Vagina (tissue), 2 donors: ENCODE results near the gene SEMA3A. TPM values are rescaled to one million over a fixed set of nuclear protein-coding genes. Genes with fewer than 3 reads are reported as not detected.

Source experiments
- DNase-seq, 2 donors: peaks; one replicate each; pipeline ENCODE4 v3.0.0-alpha.2; 2017; ENCODE audit errors: extremely low spot score in 2 of 2
- H3K27ac ChIP-seq: fragments of 200-600 bp; sonication (generic); one replicate; pipeline ENCODE4 v1.5.1; 2019
- H3K27me3 ChIP-seq: fragments of 200-600 bp; sonication (generic); one replicate; pipeline ENCODE4 v1.5.1; 2019
- H3K36me3 ChIP-seq, 2 donors: fragments of 200-600 bp; sonication (generic); one replicate each; pipeline ENCODE4 v1.5.1; 2017 to 2019
- H3K4me1 ChIP-seq: fragments of 200-600 bp; sonication (generic); one replicate; pipeline ENCODE4 v1.5.1; 2019
- H3K4me3 ChIP-seq, 2 donors: fragments of 200-600 bp; sonication (generic); 1 replicate in 1 of 2; 2 replicates in 1 of 2; pipeline ENCODE4 v1.5.1; 2016 to 2019
- H3K9me3 ChIP-seq: fragments of 200-600 bp; sonication (generic); one replicate; pipeline ENCODE4 v1.5.1; 2019
- CTCF ChIP-seq, 3 experiments: fragments of 450-650 bp in 2 of 3; fragments of 200-600 bp in 1 of 3; sonication (generic) in 1 of 3; IDR thresholded peaks; one replicate each; pipeline ENCODE4 v1.5.1; 2017 to 2019; ENCODE audit warnings: antibody characterized with exemption in 3 of 3, mild to moderate bottlenecking in 2 of 3, moderate library complexity in 2 of 3
- POLR2A ChIP-seq, 2 donors: fragments of 450-650 bp; IDR thresholded peaks; one replicate each; pipeline ENCODE4 v1.6.1; 2017; ENCODE audit warnings: antibody characterized with exemption in 2 of 2, mild to moderate bottlenecking in 2 of 2, moderate library complexity in 2 of 2
- POLR2AphosphoS5 ChIP-seq, 2 donors: sonication (generic); formaldehyde crosslinking; IDR thresholded peaks; one replicate each; pipeline ENCODE4 v1.9.0; 2017; ENCODE audit warnings: antibody characterized with exemption in 2 of 2, mild to moderate bottlenecking in 2 of 2, low read depth in 1 of 2; ENCODE audit not compliant: insufficient read depth in 1 of 2
- intact Hi-C: fragments of 100-400 bp; cut with DNase I; formaldehyde crosslinking; loops from one replicate; pipeline ENCODE4 v1.15.1; 2023
- total RNA-seq: library from RNA; depleted of rRNA; stranded (reverse); fragments of >200 nt; gene quantifications from one replicate; pipeline ENCODE4 v1.2.3, GENCODE V29; 2016

The SEMA3A gene
- total RNA-seq, 1 donor from 2014 or later, result 3.4 TPM

- H3K27me3 ChIP-seq, result no peaks in the 10 kb centered on the region
- no peak for DNase-seq
- no peaks in the 10 kb centered on the region for H3K9me3 ChIP-seq
- intact Hi-C loops, result no loop called here
- no peak overlapping the region for H3K4me3 ChIP-seq
- no peak overlapping the region for H3K27ac ChIP-seq
- no peak for TF ChIP-seq CTCF (IDR thresholded peaks at IDR 0.05)
- no peak for TF ChIP-seq POLR2AphosphoS5 (IDR thresholded peaks at IDR 0.05; ENCODE audit: insufficient read depth in 1 of 2, low read depth in 1 of 2)
- no peak for TF ChIP-seq POLR2A (IDR thresholded peaks at IDR 0.05)
- H3K4me1 ChIP-seq, result no peaks in the 10 kb centered on the region
- H3K36me3 ChIP-seq, result no peaks in the 10 kb centered on the region
Measured at GRCh38 chr7:83946801-83947200, 247.8 kb downstream of the SEMA3A start.

- no peak overlapping the region for H3K27ac ChIP-seq
Measured at GRCh38 chr7:83941300-83941699, 253.3 kb downstream of the SEMA3A start.

GRCh38 chr7:83937930-83938329, 256.7 kb downstream of the SEMA3A start:
- TF ChIP-seq POLR2A (IDR thresholded peaks at IDR 0.05), result no peak
- TF ChIP-seq POLR2AphosphoS5 (IDR thresholded peaks at IDR 0.05; ENCODE audit: insufficient read depth in 1 of 2, low read depth in 1 of 2), result no peak
- no peak for TF ChIP-seq CTCF (IDR thresholded peaks at IDR 0.05)
- H3K27me3 ChIP-seq, result no peaks in the 10 kb centered on the region
- no peaks in the 10 kb centered on the region for H3K4me1 ChIP-seq
- intact Hi-C loops, result no loop called here
- H3K36me3 ChIP-seq, result no peaks in the 10 kb centered on the region
- H3K9me3 ChIP-seq, result no peaks in the 10 kb centered on the region
- DNase-seq, result no peak
- no peak overlapping the region for H3K27ac ChIP-seq
- H3K4me3 ChIP-seq, result no peak overlapping the region

More at GRCh38 chr7:83941300-83941699, 253.3 kb downstream of the SEMA3A start:
- Histone ChIP-seq H3K4me1 (no peaks in the 10 kb centered on the region), H3K36me3 (no peaks in the 10 kb centered on the region), H3K4me3 (no peak overlapping the region), H3K9me3 (no peaks in the 10 kb centered on the region), H3K27me3 (no peaks in the 10 kb centered on the region)
- TF ChIP-seq POLR2AphosphoS5 (IDR thresholded peaks at IDR 0.05; ENCODE audit: insufficient read depth in 1 of 2, low read depth in 1 of 2), result no peak
- no peak for TF ChIP-seq POLR2A (IDR thresholded peaks at IDR 0.05)
- no peak for TF ChIP-seq CTCF (IDR thresholded peaks at IDR 0.05)
- intact Hi-C loops, result no loop called here
- no peak for DNase-seq

- no peaks in the 10 kb centered on the region for H3K4me1 ChIP-seq
- no peak for DNase-seq
- no peaks in the 10 kb centered on the region for H3K36me3 ChIP-seq
- TF ChIP-seq POLR2AphosphoS5 (IDR thresholded peaks at IDR 0.05; ENCODE audit: insufficient read depth in 1 of 2, low read depth in 1 of 2), result no peak
- peak in 2 of 3 experiments; percentile 26 to 40 for TF ChIP-seq CTCF (IDR thresholded peaks at IDR 0.05)
- intact Hi-C loops, result no loop called here
- no peak overlapping the region for H3K27ac ChIP-seq
- H3K27me3 ChIP-seq, result no peaks in the 10 kb centered on the region
- no peak overlapping the region for H3K4me3 ChIP-seq
- H3K9me3 ChIP-seq, result no peaks in the 10 kb centered on the region
Measured at GRCh38 chr7:83936056-83936708, 258.4 kb downstream of the SEMA3A start.

- intact Hi-C loops, result no loop called here
- no peak for TF ChIP-seq CTCF (IDR thresholded peaks at IDR 0.05)
- TF ChIP-seq POLR2AphosphoS5 (IDR thresholded peaks at IDR 0.05; ENCODE audit: insufficient read depth in 1 of 2, low read depth in 1 of 2), result no peak
- no peak for TF ChIP-seq POLR2A (IDR thresholded peaks at IDR 0.05)
Measured at GRCh38 chr7:83934118-83934734, 260.4 kb downstream of the SEMA3A start.

More at GRCh38 chr7:83934118-83934734, 260.4 kb downstream of the SEMA3A start:
- Histone ChIP-seq H3K27me3 (no peaks in the 10 kb centered on the region), H3K4me3 (no peak overlapping the region), H3K27ac (no peak overlapping the region), H3K4me1 (no peaks in the 10 kb centered on the region), H3K36me3 (no peaks in the 10 kb centered on the region), H3K9me3 (no peaks in the 10 kb centered on the region)
- DNase-seq, result no peak
